GM18870 (cell line): Measurements from ENCODE around the gene FZD8.

Source experiments
- ATAC-seq: cut with Tn5 transposase; IDR thresholded peaks from one replicate; pipeline ENCODE4 v1.9.1; 2021; ENCODE audit warnings: moderate library complexity; ENCODE audit not compliant: unreplicated experiment

FZD8 gene

GRCh38 chr10:35640951-35641675 lies 983 bp downstream of the FZD8 start:
- ATAC-seq = peak; percentile 25

DNA sequence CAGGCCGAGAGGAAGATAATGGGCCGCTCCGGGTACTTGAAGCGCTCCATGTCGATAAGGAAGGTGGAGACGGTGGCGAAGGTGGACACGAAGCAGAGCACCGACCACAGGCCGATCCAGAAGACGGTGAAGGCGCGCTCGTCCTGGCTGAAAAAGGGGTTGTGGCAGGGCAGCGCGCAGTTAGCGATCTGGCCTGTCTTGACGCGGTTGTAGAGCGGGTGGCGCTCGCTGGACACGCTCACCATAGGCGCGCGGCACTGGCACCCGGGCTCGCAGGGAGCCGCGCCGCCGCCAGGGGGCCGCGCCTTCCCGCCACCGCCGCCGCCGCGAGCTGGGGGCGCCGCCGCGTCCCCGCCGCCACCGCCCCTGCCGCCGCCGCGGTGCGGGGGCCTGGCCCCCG lies 1.6 kb downstream of the FZD8 start:
- no peak for ATAC-seq

GRCh38 chr10:35639728-35640401 lies 2.2 kb downstream of the FZD8 start:
- ATAC-seq = no peak

GRCh38 chr10:35639021-35639727 lies 2.9 kb downstream of the FZD8 start:
- no peak for ATAC-seq

- no peak for ATAC-seq
These were observed 4.0 kb downstream of the FZD8 start for GRCh38 chr10:35638101-35638500.

GRCh38 chr10:35637462-35637861 lies 4.6 kb downstream of the FZD8 start:
- no peak for ATAC-seq

DNA sequence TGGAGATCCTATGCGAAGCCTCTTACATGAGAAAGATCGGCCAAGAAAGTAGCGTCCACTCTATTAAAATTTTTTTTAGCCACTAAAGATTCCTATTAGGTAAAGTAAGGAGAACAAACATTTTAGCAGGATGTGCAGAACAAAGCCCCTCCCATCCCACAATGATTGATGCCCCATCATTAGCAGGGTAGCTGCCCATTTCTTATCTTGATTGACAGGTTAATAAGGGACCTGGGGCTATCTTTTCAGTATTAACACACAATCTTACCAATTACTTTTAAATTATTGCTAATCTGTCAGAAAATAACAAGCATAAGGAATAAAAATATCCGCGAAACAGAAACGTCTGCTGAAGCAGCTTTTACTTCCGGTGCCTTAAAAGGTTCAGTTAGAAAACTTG lies 5.1 kb downstream of the FZD8 start:
- ATAC-seq = no peak

GRCh38 chr10:35635576-35635975 lies 6.5 kb downstream of the FZD8 start:
- ATAC-seq = peak; percentile 78

- no peak for ATAC-seq
These were observed 8.8 kb downstream of the FZD8 start for GRCh38 chr10:35633006-35633980.

DNA sequence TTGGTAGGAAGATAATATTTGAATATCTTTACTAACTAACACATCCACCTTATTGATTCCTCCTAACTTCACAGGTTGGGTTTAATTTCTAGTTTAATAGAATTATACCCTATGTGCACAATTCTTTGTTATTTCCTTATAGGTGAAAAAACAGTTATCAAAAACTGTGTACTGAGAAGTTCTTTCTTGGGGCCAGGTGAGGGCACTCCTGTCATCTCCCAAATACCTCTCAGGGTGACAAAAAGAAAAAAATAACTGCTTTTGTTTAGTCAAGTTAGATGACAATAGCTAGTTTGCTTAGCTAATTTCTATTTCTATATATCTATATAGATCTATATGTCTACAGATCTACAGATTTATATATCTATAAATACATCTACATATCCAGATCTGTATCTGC lies 10.1 kb downstream of the FZD8 start:
- no peak for ATAC-seq

GRCh38 chr10:35631404-35631803 lies 10.7 kb downstream of the FZD8 start:
- ATAC-seq = no peak

- no peak for ATAC-seq
These were observed 15.1 kb downstream of the FZD8 start for GRCh38 chr10:35626971-35627507.

DNA sequence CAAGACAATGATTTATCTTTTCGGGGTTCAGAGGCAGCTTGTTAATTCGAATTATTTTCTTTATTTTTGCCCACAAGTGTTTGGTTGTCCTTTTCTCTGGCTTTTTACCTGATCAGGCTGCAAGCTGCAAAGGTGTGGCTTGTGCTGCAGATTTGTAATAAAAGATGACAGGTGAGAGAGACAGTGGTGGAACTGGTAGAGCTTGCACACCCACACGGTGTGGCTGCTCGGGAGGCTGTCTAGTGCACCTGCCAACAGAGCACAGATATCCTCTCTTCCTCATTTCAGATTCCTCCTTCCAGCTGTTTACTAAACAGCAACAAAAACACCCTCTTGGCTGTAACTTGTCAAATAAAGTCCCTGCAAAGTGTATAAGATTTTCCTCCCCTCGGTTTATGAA lies 27.8 kb downstream of the FZD8 start:
- no peak for ATAC-seq

DNA sequence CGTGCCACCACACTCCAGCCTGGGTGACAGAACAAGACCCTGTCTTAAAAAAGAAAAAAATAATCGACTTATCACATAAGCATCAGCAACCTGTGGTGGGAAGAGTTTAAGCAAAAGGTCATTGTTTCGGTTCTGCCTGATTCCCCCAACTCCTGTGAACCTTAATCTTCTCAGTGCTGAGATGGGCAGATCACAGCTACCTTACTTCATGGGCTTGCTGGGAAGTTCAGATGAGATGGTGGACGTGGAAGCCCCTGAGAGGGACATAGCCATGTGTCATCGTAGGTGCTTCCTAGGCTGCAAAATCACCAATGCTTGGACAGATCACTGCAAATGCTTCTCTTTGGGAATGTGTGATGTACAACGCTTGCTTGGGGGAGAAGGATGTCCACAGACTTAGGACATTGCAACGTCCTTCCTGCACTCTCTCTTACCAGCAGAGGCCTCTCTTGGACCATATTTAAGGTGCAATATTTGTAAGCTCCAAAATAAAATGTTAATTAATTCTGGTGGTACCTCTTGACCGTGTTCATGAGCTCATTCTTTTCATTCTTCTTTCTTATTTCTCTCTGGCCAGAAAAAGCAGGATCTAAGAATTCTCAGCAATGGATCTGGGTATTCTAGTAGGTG lies 28.4 kb downstream of the FZD8 start:
- ATAC-seq = no peak

DNA sequence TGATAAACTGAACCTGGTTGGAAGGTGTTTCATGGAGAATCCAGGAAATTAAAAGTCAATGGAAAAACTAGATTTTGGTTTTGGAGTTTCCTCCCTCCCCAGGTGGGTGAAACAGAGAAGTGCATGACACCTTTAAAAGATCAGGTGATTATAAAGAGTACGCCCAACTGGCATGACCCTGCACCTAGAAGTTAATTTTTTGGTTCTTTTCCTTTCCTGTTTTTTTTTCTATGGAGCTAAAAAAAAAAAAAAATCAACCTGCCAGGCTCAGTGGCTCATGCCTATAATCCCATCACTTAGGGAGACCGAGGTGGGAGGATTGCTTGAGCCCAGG lies 29.0 kb downstream of the FZD8 start:
- ATAC-seq = no peak

DNA sequence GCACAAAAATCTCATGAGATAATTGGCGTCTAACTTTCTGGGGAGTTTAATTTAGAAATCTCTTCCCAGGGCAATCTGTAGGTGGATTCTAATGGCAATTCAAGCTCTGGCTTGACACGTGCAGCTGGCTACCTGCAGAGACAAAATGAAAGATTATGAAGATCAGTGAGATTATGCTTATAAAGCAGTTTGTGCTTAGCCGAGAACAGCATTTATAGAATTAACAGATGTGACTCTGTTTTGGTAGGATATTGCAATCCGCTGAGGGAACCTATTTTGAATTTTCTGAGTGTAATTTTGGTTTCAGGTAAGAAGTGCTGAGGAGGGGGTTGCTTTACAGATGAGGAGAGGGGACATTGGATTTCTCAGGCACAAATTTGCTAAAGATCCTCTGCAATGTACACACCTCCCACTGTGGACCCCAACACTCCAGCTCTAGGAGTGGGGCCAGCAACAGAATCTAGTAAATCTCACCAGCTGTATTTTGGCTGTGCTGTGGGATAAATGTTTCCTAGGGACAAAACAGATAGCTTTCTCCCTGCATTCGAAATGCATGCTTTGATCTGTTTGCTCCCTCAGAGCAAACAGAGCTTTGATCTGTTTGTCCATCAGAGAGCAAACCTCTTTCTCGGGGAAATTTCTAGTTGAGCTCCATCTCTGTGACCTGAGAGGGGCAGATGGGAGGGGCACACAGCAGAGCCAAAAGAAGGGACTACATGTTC lies 29.6 kb downstream of the FZD8 start:
- ATAC-seq = no peak

GRCh38 chr10:35611750-35612149 lies 30.3 kb downstream of the FZD8 start:
- ATAC-seq = no peak

GRCh38 chr10:35608328-35608672 lies 33.8 kb downstream of the FZD8 start:
- ATAC-seq = no peak

GRCh38 chr10:35607475-35608327 lies 34.4 kb downstream of the FZD8 start:
- ATAC-seq = no peak
